NCI-H1694 treated with DMSO at 0.1 percent for 48 hours (cell line): ENCODE measurements around the gene ADPRM.
A peak's percentile ranks its signal among the peaks of the same experiment; 100 is the strongest.
"Not testable (repeated sequence)": the region's sequence is repeated elsewhere in the genome, so short reads cannot be mapped to it uniquely, and the experiment has no call there.

ENCODE experiments used
- DNase-seq: peaks from one replicate; lab custom pipeline; 2025; lab: John Stamatoyannopoulos, UW

Gene ADPRM, protein sequence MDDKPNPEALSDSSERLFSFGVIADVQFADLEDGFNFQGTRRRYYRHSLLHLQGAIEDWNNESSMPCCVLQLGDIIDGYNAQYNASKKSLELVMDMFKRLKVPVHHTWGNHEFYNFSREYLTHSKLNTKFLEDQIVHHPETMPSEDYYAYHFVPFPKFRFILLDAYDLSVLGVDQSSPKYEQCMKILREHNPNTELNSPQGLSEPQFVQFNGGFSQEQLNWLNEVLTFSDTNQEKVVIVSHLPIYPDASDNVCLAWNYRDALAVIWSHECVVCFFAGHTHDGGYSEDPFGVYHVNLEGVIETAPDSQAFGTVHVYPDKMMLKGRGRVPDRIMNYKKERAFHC

GRCh38 chr17:10697092-10698081 lies at the start of gene ADPRM, which contains the start of gene SCO1:
Gene ADPRM (plus strand): TSS chr17:10697594. CDS start chr17:10704927, 7,333 bp downstream.
Gene SCO1 (minus strand): TSS chr17:10697533. CDS start chr17:10697507, 26 bp downstream.
- DNase-seq, result peak; percentile 81

GRCh38 chr17:10648381-10648780 lies 49.0 kb upstream of the ADPRM start:
- DNase-seq, result no peak

DNA sequence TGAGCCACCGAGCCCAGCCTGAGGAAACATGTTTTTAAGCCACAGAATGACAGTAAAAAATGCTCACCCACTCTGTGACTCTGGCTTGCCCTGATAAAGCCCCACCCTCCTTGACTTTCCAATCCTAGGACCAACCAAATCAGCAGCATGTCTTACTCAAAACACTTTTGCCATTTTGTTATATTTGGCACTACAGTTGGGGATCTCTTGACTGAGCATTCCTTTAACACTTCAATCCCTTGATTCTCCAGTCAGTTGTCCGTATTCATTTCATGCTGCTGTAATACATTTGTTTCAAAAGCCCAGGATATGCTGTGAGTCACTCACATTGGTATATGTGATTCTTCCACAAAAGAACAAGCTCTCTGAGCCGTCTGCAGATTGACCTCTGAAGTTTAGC lies 48.4 kb upstream of the ADPRM start:
- DNase-seq, result no peak

DNA sequence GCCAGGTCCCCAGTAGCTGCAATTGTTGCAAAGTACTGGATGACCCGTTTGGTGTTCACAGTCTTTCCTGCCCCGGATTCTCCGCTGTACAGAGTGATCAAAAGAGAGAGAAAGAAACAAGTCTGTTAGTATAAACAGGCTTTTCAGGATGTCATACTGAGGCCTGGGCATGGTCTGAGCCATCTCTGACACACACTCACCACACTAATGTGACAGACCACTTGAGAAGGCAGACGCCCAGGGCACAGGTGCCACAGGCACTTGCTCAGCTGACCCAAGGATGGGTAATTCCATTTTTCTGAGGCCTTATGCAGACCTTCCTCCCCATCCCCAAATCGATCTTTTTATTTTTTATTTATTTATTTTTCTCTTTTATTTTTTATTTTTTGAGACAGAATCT lies 47.8 kb upstream of the ADPRM start:
- DNase-seq, result no peak

GRCh38 chr17:10651927-10652326 lies 45.5 kb upstream of the ADPRM start:
- no peak for DNase-seq

- DNase-seq, result no peak
Measured at GRCh38 chr17:10652984-10653659, 44.3 kb upstream of the ADPRM start.

DNA sequence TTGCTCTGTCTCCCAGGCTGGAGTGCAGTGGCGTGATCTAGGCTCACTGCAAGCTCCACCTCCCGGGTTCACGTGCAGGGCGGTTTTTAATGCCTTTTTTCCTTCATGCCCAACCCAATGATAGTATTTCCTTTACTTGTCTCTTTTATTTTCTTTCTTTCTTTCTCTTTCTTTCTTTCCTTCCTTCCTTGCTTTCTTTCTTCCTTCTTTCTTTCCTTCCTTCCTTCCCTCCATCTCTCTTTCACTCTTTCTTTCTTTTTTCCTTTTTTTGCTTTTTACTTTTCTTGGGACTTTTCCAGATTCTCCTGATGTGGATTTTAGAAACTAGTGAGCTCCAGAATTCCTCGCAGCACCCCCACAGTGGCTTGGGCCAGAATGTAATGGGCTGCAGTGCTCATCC lies 43.4 kb upstream of the ADPRM start:
- DNase-seq, result no peak

DNA sequence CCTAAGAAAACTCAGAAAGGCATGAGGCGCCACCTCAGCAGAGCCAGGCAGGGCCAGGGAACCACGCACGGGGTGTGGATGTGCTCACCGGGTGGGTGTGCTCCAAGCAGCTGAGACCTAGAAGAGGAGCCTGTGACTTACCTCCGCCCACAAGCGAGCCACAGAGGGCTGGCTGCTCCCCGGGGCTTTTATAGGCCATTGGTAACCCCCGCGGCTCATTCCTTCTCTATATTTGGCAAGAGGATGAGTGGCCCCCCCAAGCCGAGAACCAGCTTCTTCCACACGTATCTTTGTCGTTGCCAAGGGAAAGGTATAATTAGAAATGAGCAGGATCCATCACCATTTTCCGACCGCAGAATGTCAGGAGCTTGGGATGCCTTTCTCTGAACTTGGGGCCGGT lies 40.2 kb upstream of the ADPRM start, which contains the start of gene MYH3:
TSS of gene MYH3 (minus strand) at position 162 of the 400 bp plus-strand sequence. CDS start 2,245 bp downstream, outside the sequence.
- DNase-seq, result no peak

GRCh38 chr17:10657879-10658278 lies 39.5 kb upstream of the ADPRM start:
- DNase-seq, result no peak

DNA sequence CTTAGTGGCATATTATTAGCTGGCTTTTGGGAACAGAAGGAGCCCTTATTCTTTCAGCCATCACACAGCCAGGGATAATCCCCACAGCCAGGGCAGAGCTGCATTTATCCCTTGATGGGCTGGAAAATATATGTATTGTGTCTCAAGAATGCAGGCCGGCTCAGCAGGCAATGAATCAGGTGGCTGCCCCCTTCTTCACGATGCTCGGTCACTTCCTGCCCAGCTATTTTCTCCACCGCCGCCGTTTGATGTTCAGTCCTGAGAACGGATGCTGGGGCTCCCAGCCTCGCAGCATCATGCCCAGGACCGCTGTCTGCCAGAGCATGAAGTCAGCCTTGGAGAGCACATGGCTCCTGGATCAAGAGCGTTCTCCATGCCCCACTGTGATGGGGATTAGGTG lies 36.0 kb upstream of the ADPRM start:
- no peak for DNase-seq

- no peak for DNase-seq
Measured at GRCh38 chr17:10663231-10663630, 34.2 kb upstream of the ADPRM start.

- no peak for DNase-seq
Measured at GRCh38 chr17:10664571-10664970, 32.8 kb upstream of the ADPRM start.

- no peak for DNase-seq
Measured at GRCh38 chr17:10666906-10667305, 30.5 kb upstream of the ADPRM start.

DNA sequence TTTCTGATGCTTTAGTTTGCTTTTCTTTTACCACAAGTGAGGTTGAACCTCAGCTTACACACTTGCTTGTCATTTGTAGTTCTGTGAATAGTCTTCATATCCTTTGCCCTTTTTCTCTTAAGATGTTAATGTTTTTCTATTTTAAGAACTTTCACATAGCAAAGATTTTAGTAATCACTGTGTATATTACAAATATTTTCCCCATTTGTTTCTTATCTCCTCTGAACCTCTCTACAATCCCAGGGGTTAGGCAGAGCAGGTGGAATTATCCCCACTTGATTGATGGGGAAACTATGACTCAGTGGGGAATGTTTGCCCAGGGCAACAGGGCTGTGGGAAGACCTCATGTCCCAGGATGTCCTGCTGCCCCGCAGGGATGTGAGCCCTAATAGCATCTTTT lies 28.6 kb upstream of the ADPRM start:
- DNase-seq, result no peak

GRCh38 chr17:10673312-10673711 lies 24.1 kb upstream of the ADPRM start:
- DNase-seq, result no peak

- DNase-seq, result no peak
Measured at GRCh38 chr17:10674704-10675103, 22.7 kb upstream of the ADPRM start.

DNA sequence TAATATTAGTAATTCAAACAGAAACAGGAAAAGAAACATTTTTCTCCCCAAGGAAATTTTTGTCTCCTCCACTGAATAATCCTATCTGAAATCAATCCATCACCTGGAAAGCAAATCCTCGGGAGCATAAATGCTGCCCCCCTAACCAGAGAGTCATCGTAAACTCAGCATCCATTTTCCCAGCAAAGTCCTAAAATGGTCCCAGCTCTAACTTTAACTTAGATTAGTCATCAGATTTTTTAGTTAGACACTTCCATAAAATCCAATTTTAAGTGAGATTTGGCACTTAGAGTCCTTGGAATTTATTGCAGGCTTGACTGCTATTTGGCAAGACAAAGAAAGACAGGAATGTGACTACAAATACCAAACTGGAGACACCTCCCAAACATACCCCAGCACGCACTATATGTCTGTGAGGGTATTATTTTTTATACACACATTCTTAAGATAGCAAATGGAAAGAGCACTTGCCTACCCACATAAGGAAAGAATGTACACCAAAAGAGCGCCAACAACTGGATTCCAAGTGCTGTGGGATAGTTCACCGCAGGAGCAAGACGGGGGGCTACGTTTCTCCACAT lies 15.4 kb upstream of the ADPRM start:
- no peak for DNase-seq

DNA sequence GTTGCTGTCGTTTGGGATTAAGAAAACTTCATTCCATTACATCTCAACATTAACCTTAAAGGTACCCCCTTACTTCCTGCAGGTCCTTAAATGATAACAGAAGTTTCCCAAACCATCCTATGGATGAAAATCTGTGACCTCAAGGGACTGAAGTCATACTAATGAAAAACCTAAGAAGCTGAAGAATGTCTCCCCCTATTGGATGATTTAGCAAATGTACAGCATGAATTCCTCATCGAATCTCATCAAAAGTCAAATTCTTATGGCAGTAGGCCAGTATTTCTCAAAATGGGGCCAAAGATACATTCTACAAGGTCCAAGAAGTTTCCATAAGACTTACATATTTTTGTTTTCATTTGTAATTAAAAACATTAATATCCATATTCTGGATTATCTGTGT lies 13.5 kb upstream of the ADPRM start:
- DNase-seq, result peak; percentile 20

- no peak for DNase-seq
Measured at GRCh38 chr17:10687499-10687898, 9.9 kb upstream of the ADPRM start.

- not testable (repeated sequence) for DNase-seq
Measured at GRCh38 chr17:10695875-10696407, 1.5 kb upstream of the ADPRM start.

DNA sequence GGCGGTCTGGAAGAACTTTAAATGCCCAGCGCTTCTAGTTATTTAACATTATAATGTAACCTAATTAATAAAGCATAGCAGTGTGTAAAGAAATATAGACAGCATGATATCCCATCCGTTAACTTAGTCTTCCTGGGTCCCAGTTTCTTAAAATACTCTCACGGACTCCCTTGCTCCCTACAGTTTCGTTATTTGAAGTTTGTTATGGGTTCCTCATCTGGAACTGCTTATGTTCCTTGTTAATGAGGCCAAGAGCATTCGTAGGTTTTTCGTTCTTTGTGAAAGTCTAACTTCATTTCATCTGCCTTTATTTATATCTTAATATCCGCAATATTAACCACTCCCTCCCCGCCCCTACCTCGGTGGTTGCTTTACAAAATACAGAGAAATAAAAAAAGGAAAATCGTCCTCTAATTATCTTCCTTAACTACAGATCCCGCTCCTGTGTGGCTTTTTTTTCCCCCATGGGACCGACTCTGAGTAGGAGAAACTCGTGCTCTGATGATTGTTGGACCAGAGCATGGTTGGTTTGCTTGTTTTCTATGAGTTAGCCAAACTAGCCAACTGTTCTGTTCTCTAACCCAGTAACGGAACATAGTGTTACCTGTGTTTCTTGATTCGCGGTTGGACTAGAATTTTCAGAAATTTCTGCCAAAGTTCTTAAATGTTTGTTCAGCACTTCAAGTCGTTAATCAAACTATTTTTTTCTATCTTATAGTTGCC lies 863 bp downstream of the ADPRM start:
- DNase-seq, result no peak
